GM04504 (cell line): ENCODE data around the gene MXRA7.
A peak's percentile ranks its signal among the peaks of the same experiment; 100 is the strongest.
"Not testable (repeated sequence)": the region's sequence is repeated elsewhere in the genome, so short reads cannot be mapped to it uniquely, and the experiment has no call there.

Experiments used
- DNase-seq: peaks from one replicate; pipeline ENCODE4 v3.0.0-alpha.2; 2012; ENCODE audit warnings: low read depth

The MXRA7 gene

DNA sequence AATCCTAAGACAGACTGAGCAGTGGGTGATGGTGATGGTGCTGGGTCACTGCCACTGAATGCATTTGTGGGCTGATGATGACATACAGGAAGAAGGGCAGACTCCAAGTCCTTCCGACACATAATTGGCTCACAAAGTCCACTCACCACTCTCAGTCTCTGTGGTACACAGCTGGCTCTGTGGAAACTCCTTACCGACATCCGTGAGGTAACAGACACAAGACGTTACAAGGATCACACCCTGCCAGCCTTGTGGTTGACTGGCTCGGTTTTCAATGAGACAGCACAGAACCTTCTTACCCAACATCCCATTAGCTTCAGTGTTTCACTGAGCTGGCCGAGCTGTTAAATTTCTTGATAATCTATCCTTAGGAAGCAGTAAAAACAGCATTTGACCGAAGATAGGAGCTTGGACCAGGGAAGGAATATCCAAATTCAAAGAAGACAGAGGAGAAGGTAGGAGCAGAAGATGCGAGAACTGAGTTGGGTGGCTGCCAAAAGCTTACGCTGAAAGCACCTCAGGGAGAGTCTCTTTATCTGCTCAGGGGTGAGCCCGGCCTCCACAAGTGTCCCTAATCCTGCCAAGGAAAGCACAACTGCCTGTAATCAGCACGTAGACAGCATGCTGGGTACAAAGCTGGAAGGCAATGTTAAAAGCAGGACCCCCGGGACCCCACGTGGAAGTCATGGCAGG lies 5.5 kb upstream of the MXRA7 start:
- DNase-seq = peak; percentile 99

GRCh38 chr17:76715496-76715830 lies 4.7 kb upstream of the MXRA7 start:
- DNase-seq = no peak

DNA sequence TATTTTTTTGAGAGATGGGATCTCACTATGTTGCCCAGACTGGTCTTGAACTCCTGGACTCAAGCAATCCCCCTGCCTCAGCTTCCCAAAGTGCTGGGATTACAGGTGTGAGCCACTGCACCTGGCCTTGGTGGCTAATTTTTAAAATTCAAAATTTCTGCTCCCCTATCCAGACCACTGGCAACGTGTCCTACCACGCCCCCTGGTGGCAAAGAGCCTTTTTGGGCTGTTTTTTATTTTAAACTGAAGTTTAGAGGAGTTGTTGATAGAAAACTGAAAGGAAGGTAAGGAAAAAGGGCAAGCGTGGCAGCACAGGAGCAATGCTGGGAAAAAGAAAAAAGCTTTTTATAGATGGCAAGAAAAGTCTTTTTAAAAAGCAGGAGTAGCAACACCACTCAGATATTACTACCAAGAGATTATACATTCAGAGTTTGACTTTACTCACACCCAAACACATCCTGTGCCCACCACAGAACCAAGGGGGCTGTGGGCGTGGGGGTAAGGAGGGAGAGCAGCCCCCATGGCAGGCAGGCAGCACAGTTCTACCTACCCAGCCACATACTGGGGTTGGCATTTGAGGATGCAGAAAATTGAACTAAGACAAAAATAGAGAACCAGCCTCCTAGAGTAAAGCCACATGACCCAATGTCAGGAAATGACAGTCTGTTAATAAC lies 4.2 kb upstream of the MXRA7 start:
- no peak for DNase-seq

DNA sequence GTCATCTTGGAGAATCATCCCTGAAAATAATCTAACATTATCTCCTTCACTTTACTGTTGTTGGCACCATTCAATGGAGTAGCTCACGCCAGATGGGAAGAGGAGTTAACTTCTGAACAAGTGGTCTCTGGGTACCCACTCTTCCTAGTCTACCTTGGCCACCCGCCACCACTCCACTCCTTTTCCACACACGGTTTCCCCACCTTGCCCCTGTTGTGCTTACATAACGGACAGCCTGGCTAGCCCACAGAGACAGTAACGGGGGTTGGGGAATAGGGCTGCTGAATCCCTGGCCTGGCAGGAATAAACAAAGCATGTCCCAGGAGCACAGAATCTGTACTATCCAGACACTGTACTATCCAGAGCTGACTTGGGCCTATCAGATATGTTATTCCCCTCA lies 3.6 kb upstream of the MXRA7 start:
- no peak for DNase-seq

DNA sequence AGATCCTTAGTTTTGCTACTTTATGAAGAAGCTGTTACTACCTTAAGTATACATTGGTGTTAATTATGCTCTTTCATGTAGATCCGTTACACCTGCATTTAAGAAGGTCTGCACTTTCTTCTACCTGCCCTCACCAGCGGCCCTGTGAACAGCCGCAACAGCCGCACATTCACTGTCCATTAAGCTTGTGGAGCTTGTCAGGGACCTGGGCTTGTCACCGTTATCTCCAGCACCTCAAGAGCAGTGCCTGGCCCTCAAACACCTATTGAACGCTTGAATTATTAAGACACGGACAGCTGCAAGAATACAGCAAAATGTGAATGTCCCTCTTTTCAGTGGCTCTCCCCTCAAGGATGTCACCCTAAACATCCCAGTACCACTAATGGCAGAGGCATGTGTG lies 3.0 kb upstream of the MXRA7 start:
- DNase-seq = no peak

GRCh38 chr17:76712321-76712720 lies 1.6 kb upstream of the MXRA7 start:
- not testable (repeated sequence) for DNase-seq

DNA sequence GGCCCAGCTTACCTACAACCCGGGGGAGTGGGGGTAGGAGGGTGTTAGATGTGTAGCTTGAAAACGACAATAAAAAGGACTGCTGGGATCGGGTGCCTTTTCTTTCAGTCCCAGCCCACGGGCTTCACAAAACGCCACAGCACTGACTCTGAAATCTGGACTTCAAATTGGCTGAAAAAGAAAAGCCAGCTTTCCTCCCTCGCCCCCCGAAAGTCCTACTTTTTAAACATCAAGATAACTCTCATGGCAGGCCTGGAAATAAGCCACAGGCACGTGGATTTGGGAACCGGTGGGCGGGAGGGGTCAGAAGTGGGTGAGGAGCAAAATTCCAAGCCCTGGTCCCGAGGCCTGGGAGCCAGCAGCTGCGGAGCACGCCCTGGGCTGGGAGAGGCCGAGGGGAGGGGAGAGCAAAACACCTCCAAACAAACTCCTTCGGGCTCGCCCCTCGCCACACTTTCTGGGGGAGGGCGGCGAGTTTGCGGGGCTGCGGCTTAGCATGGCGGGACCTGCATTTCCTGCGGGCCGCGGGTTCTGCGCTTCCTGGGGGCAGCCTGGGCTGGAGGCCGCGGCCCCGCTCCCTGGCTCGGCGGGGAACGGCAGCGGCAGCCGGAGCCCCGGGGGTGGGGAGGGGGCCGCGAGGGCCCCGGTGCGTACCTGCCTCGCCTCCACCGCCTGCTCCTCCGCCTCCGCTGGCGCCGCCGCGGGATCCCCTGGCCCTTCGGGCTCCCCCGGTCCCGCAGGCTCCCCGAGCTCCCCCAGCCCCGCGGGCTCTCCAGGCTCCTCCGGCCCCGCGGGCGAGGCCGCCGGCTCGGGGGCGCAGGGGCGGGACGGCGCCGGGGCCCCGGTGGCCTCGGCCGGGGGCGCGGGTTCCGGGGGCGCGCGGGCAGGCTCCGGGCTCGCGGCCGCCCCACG lies 558 bp downstream of the MXRA7 start:
- DNase-seq = not testable (repeated sequence)

- DNase-seq = peak; percentile 95
Observed at GRCh38 chr17:76709077-76709950, 1.5 kb downstream of the MXRA7 start.

- no peak for DNase-seq
Observed at GRCh38 chr17:76707985-76708807, 2.6 kb downstream of the MXRA7 start.

DNA sequence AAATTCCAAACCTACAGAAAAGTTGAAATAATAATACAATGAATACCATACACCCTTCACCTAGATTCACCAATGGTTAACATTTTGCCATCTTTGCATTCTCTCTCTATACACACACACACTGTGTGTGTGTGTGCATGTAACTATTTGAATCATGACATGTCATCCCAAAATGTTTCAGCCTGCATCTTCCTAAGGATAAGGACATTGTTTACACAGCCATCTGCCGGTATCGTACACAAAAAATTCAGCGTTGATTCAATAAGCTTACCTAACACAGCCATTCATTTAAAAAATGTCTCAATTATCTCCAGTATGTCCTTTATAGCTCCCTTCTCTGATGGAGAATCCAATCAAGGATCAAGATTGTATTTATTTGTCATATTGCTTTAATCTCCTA lies 3.9 kb downstream of the MXRA7 start:
- no peak for DNase-seq

GRCh38 chr17:76704805-76705204 lies 6.0 kb downstream of the MXRA7 start:
- DNase-seq = no peak

GRCh38 chr17:76702941-76703637 lies 7.7 kb downstream of the MXRA7 start:
- DNase-seq = no peak

DNA sequence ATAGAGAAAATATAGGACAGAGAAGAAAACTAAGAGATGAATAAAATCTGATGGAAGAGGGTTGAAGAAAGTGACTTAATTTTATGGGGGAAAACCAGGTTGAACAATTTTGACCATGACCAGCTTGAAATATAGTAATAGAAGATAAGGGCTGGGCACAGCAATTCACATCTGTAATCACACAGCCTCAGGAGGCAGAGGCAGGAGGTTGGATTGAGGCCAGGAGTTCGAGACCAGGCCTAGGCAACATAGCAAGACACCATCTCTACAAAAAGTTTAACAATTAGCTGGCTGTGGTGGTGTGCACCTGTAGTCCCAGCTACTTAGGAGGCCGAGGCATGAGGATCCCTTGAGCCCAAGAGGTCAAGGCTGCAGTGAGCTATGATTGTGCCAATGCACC lies 8.7 kb downstream of the MXRA7 start:
- DNase-seq = no peak

- no peak for DNase-seq
Observed at GRCh38 chr17:76701471-76701967, 9.2 kb downstream of the MXRA7 start.

DNA sequence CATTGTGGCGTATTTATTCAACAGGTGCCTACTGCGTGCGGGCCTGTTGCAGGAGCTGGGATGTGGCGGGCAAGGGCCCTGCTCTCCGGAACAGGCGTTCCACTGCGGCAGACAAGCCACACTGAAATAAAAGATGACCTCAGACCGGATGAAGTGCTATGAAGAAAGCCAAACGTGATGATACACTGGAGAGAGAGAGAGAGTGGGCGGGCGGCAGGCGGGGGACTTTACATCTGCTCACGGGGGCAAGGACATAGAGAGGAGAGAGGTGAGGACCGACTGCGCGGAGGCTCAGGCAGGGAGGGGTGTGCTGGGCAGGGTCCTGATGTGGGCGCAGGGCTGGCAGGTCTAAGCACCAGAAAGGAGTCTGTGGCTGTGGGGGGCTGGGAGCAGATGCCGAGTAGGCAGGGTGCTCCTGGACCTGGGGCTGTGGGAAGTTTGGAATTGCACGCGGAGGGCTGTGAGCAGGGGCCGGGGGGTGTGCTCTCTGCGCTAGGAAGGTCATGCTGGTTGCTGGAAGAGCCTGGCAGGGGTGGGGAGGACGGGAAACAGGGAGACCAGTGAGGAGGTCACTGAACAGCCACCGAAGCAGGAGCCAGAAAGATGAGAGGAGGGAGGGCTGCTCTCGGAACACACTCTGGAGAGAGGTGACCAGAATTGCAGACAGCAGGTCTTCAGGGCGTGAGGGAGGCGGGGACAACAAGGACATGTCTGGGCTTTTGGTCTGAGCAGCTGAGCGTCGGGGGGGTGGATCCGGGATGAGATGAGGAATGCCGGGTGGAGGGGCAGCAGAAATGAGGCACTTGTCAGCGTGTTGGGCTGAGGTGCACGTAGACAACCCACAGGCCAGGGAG lies 9.9 kb downstream of the MXRA7 start:
- peak; percentile 71 for DNase-seq

DNA sequence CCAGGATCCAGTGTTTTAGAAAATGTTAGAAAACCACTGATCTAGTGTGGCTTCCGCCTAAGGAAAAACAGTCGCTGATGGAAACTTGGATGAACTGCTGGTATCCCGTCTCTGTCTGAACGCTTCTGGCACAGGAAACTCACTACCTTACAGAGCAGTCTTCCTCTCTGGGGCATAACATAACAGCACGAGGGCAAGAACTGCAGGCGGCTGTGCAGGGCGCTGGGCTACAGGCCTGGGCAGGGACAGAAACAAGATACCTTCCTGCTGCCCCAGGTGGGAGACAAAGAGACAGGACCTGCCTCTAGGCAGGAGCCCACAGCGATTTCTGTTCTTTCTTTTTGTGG lies 10.5 kb downstream of the MXRA7 start:
- DNase-seq = no peak

GRCh38 chr17:76698466-76698977 lies 12.2 kb downstream of the MXRA7 start:
- not testable (repeated sequence) for DNase-seq

DNA sequence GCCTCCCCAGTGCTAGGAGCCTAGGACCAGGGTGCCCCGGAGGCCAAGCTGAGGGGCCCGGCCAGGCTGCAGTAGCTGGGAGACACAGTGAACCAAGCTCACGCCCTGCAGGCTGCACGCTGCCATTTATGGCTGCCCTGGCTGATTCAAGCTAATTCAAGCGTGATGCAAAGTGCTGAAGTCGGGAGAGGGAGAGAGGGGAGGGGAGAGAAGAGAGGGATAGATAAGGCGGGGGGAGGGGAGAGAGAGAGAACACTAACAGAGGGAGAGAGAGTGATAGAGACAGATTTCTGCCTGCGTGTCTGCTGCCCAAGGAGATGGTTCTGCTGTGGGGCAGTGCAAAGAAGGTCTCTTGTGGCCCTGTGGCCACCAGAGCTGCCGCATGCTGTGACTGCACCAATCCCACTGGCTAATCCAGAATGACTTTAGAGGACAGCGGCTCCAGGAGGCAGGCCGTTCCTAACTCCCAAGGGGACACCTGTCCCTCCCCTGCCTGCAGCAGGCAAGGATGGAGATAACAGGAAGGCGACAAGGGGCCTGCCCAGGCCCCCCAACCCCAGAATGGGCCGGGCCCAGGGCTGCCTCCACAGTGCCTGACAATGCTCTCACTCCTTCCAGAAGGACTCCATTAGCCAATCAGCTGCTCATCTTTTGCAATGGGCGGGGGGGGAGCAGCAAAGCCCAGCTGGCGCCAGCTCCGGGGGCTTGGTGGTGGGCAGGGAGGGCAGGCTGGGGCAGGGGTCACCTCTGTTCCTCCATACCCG lies 12.9 kb downstream of the MXRA7 start:
- no peak for DNase-seq
